Activated T-cell treated with anti-CD3 and anti-CD28 coated beads for 48 hours (primary cell): Measurements from ENCODE around the gene DMD.
"Not testable (repeated sequence)": the region's sequence is repeated elsewhere in the genome, so short reads cannot be mapped to it uniquely, and the experiment has no call there.

Experiments used
- DNase-seq: peaks from one replicate; pipeline ENCODE4 v3.0.0-alpha.2; 2020; ENCODE audit warnings: low read depth

The DMD gene

DNA sequence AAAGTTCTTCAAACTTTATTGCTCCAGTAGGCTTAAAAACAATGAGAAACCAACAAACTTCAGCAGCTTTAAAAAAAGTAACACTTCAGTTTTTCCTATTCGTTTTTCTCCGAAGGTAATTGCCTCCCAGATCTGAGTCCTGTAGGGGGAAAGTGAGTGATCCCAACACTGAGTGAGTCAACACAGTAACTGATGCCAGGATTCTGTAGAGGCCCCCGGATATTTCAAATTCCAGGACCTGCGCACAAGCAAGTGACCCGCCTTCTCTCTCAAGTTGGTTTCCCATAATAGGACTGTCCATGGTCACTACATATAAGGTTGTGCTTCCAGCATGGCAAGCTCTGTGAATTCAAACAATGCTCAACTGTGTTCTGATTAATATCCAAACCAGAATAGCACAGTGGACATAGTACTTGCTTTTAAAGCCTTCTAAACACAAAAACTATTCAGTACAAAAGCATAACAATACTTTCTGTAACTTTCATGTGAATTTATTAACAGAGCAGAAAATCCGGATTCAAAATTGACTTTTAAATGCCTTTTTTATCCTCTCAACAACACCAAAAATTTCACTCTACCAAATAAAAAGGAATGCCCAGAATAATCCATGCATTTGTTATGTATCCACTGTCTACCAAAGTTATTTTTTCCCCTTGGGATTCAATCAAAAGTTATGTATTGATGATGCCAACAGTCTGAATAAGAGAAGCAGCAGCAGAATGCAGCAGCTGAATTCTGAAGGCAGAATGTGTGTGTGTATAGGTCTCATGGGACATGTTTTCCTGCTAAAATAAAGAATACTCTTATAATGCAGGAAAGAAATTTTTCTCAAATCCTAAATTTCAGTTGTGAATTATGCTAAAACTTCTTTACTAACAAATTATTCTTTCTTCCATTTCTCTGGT, at the start of gene DMD:
Gene DMD (minus strand): TSS at position 194 of the 905 bp plus-strand sequence. CDS start 237 bp downstream, outside the sequence.
- DNase-seq = no peak

DNA sequence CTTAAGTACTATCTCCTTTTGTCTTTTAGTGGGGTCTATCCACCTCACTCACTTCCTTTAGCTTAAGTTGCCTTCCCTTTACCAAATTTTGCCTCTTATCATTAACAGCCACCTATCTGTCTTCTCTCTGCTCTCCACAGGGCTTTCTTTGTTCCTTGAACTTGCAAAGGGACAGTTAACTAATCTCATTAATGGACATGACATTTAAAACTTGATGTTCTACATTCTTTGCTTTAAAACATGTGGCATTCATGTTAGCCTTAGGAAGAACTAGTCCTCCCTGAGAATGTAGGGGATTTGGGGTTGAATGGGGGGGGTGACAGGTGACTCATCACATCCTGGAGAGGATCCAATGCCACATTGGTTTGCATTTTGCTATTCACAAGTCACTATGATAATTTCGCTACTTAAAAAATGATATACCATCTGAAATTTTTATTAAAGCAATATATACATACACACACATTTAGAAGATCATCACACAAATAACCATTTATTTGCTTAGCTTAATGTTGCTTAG, 41.0 kb upstream of the DMD start:
- DNase-seq = no peak

DNA sequence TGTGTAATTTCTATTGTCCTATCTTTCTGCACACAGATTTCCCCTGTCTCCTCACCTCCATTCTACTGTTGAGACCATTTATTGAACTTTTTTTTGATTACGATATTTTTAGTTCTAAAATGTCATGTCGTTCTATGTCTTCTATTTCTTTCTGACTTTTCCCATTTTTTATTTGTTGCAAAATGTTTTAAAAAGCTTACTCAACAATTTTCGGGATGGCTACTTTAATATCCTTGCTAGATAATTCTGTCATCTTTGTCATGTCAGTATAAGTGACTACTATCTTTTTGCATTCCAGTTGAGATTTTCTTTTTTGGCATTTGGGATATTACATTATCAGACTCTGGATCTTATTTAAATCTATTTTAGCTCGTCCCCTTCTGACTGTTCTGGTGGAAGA, 7.5 kb upstream of the DMD start:
- no peak for DNase-seq

DNA sequence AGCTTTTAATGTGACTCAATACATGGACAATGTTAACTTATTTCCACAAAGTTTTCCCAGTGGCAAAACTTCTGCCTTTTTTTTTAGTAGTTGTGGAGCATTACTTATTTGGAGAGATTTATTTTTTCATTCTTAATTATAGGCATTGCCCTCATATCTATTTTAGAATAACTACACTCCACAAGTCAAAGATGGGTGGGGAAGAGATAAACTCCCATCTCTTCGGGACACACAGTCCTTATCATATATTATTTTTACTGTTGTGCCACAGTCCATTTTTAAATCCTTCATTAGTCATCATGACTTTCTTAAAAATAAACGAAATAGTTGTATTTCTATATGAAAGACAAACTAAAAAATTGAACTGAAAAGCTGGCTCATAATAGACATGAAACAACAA, 1.2 kb downstream of the DMD start:
- DNase-seq = no peak

DNA sequence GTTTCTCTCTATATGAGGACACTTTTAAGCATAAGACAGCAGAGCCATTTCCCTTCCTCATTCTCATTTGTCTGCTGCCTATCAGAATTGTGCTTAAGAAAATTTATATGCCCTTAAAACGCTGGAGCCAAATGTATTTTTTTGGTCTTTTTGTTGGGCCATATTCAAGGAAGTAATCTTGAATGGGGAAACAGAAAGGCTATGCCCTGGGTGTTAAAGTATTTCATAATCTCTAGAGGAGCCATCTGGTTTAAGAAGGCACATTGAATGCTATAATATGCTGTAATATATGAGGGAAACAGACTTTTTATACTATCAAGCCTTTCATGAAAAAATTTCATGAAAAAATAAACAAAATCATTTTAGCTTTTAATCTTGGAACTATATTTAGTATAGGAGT, 4.3 kb downstream of the DMD start:
- no peak for DNase-seq

DNA sequence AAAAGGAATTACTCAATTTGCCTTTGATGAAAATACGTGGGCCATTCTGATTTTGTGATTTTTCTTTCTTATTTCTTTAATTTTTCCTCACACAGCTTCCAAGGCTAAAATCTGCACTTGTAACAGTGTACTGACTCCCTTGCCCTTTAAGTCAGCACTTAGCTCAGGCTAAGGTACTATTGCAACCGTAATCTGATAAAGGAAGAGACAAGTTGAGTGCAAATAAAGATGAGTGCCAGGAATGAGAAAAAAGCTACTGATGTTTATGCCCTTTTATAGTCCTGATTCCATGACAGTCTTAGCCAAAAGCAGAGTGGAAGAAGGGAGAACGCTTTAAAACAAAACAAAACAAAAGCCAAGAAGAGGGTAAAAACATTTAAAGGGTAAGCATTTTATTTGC, 6.0 kb downstream of the DMD start:
- no peak for DNase-seq

DNA sequence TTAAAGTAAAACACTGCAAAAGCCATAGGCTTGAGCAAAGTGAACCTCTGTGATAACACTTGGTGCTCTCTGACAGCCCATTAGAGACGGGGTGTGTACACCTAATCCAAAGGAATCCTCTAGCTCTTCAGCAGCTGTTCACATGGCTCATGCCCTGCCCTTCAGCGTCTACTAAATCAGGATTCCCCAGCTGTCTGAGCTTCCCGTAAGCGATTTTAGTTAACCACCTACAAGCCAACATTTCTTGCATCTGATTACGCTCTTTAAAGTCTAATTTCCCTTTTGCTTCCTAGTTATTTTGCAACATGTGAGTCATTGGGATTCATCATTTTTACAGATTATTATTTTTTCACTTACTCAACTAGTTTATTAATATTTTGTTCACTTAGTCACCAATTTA, 6.5 kb downstream of the DMD start:
- DNase-seq = no peak

DNA sequence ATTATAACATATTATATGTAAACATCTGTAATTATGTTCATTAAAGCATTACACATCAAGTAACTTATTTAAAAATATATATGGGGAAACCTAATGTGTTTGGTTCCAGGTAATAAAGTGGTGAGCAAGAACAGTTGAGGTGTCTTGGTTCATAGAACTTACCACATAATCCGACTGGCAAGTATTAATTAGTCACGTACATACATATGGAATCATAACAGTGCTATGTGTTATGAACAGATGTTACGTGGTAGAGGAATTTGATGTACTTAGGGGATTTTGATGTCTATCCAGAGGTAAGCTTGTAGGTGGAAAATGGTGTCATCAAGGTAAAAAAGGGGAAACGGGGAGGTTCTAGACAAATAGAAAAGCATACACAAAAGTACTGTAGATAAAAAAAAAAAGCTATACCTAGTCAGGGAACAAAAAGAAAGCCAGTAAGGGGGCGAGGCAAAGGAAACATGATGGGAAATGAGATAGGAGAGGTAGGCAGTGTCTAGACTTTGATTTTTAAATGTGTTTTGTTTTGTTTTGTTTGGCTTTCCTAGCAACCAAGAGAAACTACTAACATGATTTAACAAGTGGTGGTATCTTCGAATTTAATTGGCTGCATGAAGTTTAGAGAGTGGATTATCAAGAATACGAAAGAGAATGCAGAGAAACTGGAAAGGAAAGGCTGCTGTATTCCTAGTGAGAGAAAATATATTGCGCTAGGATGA, 12.6 kb downstream of the DMD start:
- no peak for DNase-seq

DNA sequence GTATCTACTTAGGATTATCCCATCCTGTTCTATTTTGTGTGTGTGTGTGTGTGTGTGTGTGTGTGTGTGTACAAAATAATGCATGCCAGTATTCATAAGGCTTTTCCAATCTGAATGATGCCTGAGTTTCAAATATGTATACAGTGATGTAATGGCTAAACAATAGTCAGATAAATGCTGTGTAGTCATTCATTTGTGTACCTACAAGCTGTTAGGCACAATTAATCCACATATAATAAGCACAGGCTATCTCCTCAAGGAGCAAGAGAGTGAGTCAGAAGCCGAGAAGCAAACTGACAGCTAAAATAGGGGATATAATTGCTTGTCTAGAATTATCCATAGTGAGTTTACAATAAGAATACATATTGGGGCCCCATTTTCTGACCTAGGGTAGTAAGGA, 15.7 kb downstream of the DMD start:
- no peak for DNase-seq

DNA sequence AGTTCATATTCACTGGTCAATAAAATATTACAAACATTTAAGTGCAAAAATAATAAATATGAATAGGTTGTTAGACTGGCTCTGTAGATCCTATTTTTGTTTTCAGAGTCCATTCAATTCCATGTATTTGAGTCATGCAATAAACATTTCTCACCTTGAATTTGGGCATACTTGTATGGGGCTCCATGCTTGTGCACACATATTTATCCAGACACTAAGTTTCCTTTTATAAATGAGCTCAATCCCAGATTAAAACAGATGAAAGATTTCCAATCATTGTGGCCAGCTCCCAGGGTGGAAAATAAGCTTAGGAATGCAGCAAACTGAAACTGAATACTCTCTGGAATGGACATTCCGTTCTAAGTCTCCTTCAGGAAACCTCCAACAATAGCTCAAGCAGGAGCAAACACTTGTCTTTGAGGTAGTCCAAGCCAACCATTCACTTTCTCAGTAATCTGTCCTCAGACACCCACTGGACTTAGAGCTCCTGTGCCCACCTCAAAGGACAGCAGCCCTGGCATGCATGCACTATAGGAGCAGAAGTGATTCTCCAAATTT, 16.4 kb downstream of the DMD start:
- no peak for DNase-seq

DNA sequence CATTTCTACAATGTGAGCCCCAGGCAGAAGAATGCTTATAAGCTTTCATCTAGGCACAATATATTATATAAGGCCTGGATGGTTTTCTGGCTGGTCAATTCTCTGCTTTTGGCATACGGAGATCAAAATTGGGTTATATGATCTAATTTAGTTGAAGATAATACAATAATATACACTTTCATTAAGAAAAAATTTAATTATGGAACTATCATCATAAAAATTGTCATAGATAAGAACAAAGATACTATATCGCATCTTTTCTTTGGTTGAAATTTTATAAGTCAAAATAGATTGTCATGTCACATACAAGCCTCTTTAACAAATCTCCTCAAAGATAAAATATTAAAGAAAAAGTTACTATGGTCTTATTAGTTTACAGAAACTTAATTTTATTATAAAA, 17.1 kb downstream of the DMD start:
- no peak for DNase-seq

DNA sequence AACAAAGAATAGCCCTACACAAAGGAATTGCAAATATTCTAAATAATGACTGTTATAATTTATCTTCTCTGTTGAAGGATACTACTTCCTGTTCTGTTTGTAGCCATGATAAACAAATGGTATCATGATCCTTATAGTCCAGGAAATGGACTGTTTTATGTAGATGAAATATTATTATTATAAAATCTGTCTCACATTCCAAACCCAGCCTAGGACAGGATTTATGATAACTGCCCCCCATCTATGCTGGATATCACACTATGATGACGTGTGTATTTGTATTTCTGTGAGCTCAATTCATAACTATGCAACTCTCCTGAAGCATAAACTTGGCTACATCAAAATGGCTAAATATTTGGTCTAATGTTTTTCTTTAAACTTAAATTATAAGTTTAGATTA, 21.3 kb downstream of the DMD start:
- DNase-seq = no peak

DNA sequence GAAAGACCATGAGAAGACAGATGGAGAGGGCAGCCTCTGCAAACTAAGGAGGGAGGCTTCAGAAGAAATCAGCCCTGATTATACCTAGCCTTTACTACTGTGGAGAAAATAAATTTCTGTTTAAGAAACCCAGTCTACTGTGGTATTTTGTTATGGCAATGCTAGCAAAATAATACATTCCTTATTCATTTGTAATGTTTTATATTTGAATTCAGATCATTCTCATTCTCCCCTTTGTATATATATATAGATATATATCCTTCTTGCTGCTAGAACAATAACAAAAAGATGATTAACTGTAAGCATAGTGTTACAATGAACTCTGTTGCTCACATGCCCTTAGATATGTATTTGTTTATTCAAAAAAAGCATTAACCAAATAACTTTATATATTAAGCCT, 22.5 kb downstream of the DMD start:
- no peak for DNase-seq

DNA sequence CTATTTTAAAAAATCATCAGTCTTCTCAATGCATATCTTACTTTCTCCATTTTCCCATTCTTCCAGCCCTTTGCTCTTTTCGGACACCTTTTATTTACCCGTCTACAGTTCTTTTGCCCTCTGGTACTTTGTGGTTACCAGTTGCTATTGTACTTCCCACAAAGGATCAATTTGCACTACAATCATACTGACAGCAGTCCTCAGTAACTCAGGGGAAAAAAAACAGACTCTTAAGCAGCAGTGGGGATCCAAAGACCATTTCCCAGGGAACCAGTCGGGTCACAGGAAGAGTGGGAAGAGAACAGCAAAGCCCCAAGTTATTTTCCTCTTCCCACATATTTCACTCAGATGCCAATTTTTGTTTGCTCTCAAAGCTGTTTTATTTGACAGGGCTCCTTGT, 23.1 kb downstream of the DMD start:
- no peak for DNase-seq

DNA sequence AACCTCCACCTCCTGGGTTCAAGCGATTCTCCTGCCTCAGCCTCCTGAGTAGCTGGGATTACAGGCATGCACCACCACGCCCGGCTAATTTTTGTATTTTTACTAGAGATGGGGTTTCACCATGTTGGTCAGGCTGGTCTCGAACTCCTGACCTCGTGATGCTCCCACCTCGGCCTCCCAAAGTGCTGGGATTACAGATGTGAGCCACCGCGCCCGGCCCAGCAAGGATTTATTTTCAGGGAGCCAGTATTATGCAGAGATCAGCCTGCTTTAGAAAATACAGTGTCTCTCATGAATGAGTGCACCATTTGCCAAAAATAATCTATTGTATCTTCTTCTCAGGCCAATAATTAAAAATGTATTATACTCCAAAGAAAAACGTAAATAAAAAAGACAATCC, 26.5 kb downstream of the DMD start:
- not testable (repeated sequence) for DNase-seq

DNA sequence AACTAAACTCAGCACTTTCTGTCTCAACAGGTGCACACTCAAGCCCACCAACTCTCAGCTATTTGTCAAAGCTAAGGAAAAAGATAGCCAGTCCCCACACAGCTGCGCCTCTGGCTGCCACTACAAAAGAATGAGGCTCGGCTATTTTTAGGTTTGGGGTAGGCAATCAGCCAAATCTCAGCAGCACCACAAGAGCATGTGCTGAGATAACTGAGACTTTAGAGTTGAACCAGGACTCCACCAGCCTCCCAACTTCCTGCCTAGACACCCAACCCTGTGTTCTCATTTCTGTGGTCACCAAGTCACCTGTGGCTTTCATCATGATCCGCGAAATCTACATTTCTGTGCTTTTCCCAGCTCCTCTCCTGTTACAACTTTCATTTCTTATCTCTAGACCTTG, 28.0 kb downstream of the DMD start:
- no peak for DNase-seq

DNA sequence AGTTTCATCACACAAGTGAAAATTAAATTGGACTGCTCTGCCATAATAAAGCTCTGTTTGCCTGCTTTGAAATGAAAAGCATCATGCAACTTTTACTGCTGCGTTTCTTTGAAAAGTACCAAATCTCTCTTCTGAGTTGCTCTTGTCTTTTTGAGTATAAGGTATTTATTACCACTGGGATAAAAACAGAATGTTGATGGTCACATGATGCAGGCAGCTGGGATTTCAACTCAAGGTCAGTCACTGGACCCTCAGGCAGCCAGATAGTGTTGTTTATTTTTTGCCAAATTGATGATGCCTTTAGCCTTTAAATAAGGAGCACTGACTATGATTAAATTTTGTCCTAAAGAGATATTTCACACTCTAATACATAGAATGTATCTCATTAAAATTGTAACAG, 32.7 kb downstream of the DMD start:
- DNase-seq = no peak

DNA sequence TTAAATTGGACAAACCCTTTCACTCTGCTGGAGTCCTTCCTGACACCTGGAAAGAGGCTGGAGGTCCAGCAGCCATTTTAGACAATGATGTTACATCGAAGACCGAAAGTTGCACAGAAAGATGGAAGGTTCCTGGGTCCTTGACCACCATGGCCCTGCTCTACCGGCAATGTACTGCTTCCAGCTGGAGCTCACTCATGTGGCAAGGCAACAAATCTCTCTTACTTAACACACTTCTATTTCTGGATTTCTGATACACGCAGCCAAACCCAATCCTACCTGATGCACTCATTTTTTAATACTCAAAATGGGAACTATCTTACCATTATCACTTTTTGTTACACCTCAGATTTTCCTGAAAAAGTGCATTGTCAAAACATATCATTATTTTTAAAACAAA, 33.1 kb downstream of the DMD start:
- no peak for DNase-seq

DNA sequence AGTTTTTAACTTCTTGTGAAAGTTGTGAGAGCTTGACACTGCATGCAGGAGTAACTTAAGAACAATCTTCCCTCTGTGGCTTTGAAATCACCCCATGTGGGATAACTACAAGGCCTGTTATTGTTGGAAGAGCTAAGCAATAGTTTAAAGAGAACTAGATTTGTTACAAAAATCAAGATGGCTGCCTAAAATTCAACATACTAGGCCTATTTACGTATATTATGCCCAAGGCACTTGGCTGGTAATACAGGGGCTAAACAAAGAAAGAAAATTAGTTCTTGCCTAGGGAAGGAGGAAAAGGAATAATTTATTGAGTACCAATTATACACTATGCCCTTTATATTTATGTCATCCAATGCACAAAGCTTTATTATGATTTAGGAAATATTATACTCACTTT, 36.1 kb downstream of the DMD start:
- no peak for DNase-seq

DNA sequence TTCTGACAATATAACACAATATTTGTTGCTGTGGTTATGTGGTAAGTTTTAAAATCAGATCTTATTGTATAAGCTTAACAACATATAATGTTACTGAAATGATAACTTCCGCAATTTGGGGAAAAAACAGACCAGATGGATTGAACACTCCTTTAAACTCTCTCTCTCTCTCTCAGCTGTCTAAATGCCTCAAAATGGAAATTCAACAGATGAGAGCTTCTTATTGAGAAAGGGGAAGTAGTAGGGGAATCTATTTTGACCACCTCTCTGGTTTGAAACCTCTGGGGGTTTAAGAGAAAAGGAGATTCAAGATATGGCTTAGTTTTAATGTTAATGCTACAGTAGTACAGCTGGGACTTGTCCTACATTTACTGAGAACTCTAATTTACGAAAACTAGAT, 40.3 kb downstream of the DMD start:
- no peak for DNase-seq

DNA sequence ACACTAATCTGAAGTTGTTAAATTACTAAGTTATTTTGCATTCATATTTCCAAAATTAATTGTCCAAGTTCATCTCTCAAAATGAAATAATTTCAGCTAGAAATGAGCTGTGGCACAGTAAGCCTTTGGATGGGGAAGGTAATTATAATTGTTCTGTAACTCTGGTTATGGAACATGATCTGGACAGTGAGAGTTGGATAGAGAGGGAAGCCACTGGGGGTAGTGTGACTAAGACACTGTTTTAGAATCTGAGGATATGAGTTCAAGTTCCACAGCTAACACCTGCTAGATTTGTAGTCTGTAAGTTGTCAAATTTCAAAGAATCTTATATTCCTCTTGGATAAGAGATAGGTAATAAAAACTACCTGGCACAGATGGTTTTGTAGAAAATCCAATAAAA, 49.5 kb downstream of the DMD start:
- DNase-seq = no peak

DNA sequence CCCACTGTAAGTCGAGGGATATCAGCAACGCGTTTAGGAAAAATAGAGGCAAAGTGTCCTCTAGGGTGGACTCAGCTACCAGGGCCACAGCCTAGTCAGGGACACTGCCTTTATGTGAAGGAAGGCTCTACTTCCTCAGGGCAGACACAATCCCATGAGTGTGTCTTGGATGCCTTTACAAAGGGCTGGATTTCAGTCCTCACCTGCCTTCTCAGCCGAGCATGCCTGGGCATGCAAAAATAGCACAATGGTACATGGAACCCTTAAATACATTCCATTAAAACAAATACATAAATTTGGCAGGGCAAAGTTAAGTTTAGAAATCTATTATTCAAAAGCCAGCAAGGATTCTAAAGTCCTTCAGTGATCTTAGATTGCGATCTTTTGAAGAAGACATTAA, 51.1 kb downstream of the DMD start:
- DNase-seq = no peak

DNA sequence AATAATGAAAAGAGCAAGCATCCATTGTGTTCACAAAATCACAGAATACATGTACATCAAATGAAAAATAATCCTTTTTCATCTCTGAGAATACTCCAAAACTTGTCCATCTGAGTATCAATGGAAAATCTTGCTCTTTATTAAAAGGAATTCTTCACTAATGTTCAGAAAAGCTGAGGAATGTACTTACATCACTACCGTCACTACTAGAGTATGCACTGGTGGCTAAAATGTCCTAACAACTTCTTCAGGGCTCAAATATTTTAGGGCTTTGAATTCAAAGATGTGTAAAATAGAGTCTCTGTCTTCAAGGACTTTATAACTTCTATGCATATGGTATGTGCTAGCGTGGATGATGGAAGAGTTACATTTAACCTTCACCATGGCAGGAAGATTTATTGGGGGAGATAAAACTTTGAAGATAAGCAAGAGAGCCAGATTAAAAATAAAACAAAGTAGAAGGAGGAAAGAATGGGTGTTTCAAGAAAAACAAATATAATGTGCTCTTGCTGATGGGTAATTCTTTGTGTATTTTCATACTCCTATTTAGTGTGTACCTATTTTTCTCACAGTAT, 55.1 kb downstream of the DMD start:
- DNase-seq = no peak
